ENCODE data around the gene METTL9.
"Not testable (repeated sequence)": the region's sequence is repeated elsewhere in the genome, so short reads cannot be mapped to it uniquely, and the experiment has no call there.

Gene METTL9

DNA sequence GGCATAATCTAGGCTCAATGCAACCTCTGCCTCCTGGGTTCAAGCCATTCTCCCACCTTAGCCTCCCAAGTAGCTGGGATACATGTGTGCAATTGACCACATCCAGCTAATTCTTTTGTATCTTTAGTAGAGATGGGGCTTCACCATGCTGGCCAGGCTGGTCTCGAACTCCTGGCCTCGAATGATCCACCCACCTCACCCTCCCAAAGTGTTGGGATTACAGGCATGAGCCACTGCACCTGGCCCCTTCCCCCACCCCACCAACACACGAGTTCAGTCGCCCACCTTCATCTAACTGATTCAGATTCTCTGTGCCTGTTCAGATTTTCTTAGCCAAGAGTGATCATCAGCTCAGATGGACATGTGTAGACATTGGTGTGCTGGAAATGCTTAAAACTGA lies 25.0 kb upstream of the METTL9 start:
- ATAC-seq: no peak

DNA sequence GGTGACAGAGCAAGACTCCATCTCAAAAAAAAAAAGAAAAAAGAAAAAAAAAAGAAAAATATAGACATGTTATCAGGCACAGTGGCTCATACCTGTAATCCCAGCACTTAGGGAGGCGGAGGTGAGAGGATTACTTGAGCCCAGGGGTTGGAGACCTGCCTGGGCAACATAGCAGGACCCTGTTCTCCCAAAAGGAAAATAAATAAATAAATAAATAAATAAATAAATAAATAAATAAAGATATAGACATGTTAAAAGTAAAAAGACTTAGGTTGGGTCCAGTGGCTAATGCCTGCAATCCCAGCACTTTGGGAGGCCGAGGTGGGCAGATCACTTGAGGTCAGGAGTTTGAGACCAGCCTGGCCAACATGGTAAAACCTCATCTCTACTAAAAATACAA lies 23.1 kb upstream of the METTL9 start:
- not testable (repeated sequence) for ATAC-seq

DNA sequence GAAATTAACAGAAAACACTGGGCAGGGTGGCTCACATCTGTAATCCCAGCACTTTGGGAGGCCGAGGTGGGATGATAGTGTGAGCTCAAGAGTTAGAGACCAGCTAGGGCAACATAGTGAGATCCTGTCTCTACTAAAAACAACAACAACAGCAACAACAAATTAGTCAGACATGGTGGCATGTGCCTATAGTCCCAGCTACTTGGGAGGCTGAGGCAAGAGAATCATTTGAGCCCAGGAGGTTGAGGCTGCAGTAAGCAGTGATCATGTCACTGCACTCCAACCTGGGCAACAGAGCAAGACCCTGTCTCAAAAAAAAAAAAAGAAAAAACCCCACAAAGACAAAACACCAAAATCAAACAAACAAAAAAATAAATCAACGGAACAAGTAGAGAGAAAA lies 21.9 kb upstream of the METTL9 start:
- not testable (repeated sequence) for ATAC-seq

DNA sequence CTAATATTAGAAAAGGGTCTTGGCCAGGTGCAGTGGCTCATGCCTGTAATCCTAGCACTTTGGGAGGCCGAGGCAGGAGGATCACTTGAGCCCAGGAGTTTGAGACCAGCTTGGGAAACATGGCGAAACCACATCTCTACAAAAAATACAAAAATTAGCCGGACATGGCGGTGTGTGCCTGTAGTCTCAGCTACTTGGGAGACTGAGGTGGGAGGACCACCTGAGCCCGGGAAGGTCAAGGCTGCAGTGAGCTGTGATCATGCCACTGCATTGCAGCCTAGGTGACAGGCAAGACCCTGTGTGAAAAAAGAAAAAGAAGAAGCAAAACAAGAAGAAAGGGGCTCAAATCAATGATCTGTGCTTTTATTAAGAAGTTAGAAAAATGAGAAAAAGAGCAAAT lies 21.1 kb upstream of the METTL9 start:
- not testable (repeated sequence) for ATAC-seq

DNA sequence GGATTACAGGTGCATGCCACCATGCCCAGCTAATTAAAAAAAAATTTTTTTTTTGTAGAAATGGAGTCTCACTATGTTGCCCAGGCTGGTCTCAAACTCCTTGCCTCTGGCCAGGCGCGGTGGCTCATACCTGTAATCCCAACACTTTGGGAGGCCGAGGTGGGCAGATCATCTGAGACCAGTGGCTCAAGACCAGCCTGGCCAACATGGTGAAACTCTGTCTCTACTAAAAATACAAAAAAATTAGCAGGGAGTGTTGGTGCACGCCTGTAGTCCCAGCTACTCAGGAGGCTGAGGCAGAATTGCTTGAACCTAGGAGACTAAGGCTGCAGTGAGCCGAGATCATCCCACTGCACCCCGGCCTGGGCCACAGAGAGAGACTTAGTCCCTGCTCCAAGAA lies 19.2 kb upstream of the METTL9 start:
- ATAC-seq: not testable (repeated sequence)

DNA sequence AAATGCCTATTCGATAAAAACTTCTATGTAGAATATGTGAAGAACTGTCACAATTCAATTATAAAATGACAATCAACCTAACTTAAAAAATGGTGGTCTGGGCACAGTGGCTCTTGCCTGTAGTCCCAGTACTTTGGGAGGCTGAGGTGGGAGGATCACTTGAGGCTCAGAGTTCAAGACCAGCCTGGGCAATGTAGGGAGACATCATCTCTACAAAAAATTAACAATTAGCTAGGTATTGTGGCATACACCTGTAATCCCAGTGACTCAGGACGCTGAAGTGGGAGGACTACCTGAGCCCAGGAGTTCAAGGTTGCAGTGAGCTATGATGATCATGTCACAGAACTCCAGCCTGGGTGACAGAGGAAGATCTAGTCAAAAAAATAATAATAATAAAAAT lies 18.6 kb upstream of the METTL9 start:
- no peak for ATAC-seq

DNA sequence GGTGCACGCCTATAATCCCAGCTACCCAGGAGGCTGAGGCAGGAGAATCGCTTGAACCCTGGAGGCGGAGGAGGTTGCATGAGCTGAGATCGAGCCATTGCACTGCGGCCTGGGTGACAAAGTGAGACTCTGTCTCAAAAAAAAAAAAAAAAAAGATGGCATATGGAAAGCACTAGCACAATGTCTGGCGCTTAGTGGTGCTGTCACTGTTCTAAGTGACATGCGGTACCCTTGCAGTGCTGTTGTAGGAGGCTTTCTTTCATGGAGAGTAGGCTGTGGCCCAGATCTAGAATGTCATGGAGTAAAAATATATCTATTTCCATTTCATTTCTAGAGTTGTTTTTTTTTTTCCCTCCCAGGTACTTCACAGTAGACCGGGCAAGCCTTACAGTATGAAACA lies 14.6 kb upstream of the METTL9 start:
- ATAC-seq: no peak

DNA sequence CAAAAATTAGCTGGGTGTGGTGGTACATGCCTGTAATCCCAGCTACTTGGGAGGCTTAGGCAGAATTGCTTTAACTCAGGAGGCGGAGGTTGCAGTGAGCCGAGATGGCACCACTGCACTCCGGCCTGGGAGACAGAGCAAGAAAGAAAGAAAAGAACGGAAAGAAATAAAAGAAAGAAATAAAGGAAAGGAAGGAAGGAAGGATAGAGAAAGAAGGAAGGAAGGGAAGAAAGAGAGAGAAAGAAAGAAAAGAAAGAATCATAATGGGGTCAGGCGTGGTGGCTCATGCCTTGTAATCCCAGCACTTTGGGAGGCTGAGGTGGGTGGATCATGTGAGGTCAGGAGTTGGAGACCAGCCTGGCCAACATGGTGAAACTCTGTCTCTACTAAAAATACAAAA lies 10.8 kb upstream of the METTL9 start:
- not testable (repeated sequence) for ATAC-seq

DNA sequence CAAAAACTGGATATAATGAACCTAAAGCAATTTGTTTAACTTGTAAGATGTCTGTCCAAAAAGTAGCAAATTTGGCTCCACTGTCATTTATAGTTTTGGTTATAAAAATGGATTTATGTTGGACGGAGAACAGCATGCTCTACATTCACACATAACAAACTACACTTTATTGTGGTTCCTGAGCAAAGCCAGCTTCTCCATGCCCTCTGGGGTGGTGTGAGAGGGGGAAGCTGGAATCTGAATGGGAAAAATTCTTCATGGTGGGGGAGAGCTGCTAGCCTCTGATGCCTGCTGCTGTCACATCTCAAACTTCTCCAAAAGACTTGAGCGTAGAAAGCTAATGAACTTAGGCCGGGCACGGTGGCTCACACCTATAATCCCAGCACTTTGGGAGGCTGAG lies 9.8 kb upstream of the METTL9 start:
- no peak for ATAC-seq

DNA sequence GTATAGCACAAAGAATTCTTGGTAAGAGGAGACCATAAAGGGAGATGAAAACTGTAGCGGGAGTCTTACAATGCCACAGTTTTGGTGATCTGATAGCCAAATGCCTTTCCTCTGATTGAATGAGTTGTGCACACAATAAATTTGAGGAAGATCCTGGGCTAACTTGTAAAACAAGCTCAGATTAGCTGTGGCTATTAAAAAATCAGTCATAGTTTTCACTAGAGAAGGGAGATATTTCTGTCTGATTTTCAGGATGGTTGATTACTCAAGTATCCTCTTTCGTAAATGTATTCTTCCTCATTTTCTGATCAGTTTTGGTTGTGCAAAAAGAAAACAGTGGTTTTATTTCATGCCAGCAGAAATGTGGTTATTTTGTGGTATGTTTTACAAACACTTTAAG lies 9.1 kb upstream of the METTL9 start:
- ATAC-seq: no peak

DNA sequence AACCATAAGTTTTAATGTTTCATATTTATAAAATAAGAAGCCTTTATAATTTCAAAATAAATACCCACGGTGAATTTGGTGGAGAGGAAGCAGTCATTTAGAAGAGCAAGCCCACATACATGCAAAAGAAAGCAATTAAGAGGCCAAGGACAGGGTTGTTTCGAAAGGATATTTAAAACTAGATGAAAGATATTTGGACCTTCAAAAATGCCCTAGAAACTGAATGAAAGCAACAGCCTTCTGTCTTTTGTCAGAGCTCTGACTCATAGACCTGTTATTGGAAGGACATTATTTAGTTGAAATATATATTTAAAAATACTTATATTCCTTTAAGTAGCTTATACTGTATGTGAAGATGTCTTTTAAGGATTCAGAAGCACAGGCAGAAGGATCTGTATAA lies 8.6 kb upstream of the METTL9 start:
- ATAC-seq: no peak

DNA sequence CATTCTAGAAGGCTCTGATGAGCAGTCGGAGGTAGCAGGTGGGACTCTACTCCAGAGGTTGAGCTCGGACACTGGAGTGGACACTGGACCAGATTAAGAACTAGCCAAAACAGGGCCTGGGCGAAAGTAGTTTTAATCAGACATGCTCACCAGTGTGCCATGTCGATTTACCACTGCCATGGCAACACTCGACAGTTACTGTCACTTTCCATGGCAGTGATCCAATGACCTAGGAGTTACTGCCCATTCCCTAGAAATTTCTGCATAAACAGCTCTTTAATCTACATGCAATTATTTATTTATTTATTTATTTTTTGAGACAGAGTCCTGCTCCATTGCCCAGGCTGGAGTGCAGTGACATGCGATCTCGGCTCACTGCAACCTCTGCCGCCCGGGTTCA lies 7.2 kb upstream of the METTL9 start:
- no peak for ATAC-seq

DNA sequence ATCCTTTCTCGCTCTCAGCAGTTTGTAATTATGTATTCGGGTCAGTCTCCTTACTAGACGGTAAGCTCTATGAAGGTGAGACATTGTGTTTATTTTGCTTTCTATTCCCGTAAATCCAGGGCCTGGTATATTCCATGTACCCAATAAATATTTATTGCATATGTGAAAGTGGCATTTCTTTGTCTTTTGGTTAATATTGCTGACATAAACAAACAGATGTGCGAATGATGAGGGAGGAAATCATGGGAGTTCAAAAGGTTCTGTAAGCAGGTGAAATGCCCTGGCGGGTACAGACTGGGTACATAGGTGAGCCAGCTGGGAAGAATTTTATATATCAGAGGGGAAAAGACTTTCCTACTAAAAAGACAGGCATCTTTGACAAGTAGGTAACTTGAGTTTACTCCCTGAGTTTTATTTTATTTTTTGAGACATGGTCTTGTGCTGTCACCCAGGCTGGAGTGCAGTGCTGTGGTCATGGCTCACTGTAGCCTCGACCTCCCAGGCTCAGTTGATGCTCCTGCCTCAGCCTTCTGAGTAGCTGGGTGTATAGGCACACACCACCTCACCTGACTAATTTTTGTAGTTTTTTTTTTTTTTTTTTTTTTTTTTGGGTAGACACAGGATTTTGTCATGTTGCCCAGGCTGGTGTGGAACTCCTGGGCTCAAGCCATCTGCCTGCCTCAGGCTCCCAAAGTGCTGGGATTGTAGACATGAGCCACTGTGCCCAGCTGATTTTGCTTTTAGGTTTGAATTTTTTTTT lies 5.7 kb upstream of the METTL9 start:
- ATAC-seq: no peak

DNA sequence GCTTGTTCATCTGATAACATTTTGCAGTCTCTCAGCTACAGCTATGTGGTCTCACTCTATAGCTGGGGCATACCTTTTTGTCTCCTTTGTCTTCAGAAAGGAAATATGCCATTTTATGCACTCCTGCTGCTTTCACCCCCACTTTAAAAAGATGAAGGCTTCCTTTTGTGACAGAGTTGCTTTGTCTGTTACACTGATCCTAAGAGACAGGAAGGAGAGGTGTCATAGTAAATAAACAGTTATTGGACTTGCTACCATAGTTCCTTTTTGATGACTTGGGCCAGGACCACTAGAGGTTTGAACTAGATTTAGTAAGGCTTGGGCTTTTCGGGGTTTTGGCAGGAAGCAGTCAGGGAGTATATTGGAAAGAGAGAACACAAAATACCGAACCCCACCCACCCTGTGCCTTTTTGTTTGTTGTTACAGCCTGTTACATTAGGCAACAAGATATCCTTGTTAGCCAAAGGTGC lies 1.8 kb upstream of the METTL9 start:
- ATAC-seq: no peak

DNA sequence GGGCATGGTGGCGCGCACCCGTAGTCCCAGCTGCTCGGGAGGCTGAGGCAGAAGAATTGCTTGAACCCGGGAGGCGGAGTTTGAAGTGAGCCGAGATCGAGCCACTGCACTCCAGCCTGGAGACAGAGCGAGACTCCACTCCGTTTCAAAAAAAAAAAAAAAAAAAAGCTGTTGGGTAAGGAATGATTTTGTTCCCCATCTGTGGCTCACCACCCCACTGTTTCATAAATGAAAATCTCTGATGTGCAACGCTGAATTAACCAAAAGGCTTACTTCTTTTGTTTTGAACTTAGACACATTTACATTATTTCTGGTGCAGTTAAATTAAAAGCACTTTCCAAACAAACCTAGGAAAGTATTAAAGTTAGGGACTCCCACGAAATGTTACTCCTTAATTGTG lies 1.2 kb upstream of the METTL9 start:
- ATAC-seq: no peak

DNA sequence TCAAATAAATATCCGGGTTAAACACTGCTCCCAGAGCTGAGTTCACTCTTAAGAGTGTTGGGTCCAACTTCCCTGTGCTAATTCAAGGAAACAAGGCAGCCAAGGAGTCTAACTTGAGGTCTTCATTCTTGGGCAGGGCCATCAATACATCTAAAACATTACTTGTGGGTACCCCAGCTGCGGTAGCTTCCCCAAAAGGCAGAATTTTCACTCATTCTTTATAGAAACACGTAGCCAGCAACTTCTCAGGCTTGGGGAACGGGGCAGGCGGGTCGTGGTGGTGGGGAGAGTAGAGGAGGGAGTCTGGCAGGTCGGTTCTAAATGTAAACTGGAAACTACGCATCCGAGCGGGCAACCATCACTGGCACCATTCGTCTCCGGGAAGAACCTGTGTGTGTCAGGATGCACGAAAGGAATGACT lies 666 bp upstream of the METTL9 start:
- ATAC-seq: peak; percentile 0 to 1

DNA sequence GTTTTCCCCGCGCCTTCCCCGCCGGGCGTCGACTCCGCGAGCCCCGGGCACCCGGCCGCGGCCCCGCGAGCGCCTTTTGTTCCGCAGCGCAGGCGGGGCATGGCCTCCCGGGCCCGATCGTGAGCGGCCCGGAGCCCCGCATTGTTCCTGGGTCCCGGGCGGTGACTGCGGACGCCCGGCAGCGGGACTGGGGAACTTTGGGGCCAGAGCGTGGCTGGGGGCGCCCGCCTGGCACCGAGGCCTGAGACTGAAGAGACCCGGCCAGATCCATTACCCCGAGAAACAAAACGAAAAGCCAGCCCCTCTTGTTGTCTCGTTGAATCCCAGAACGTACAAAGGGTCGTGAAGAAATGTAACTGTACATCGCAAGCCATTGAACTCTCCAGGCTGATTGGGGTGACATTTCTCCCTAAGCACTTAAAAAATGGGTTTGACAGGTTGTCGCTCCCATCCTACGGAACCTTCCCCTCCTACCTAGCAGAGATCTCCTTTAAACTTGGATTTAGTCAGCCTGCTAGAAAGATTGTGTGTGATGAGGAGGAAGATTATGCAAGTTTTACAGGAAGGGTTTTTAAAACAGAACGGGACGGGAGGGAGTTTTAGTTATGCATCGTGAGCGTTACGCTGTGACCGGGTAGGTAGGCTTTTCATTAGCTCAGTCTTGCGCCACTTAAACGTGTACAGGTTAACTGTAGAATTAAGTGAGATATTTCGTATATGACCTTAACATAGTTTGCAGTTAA lies 825 bp downstream of the METTL9 start:
- peak; percentile 14 to 15 for ATAC-seq

DNA sequence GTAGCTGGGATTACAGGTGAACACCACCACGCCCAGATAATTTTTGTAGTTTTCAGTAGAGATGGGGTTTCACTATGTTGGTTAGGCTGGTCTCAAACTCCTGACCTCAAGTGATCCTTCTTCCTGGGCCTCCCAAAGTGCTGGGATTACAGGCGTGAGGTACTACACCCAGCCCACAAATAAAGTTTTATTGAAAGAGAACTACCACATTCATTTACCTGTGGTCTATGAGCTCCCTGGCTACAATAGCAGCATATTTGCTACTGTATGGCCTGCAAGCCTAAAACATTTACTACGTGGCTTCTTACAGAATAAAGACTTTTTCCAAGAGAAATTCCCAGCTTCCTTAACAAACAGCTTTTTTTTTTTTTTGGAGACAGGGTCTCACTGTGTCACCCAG lies 3.4 kb downstream of the METTL9 start:
- no peak for ATAC-seq

DNA sequence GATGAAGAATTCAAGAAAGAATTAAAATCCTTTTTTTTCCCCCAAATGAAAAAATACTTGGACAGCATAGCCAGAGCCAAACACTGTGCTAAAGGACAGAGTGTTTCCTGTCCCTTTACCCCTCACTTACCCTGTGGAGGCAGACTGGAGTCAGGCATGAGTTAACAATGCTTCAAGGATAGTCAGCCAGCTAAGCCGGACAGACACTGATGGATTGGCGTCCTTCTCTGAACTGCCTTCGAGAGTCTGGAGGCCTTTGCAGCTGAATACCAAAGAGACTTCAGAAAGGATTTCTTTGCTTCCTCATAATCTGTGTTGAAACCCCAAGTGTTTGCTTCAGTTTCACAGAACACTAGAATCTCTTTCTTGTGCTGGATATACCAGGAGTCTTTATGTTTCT lies 4.6 kb downstream of the METTL9 start:
- ATAC-seq: no peak

DNA sequence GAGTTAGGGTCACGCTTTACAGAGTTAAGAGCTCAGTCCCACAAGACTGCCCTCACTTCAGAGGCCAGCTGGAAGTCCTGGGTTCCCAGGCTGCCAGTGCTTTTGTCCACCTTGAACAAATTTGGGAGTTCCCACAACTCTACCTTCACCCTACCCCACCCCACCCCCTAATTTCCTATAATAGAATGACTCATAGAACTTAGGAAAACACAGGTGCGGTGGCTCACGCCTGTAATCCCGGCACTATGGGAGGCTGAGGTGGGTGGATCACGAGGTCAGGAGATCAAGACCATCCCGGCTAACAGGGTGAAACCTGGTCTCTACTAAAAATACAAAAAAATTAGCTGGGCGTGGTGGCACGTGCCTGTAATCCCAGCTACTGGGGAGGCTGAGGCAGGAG lies 6.5 kb downstream of the METTL9 start:
- not testable (repeated sequence) for ATAC-seq

DNA sequence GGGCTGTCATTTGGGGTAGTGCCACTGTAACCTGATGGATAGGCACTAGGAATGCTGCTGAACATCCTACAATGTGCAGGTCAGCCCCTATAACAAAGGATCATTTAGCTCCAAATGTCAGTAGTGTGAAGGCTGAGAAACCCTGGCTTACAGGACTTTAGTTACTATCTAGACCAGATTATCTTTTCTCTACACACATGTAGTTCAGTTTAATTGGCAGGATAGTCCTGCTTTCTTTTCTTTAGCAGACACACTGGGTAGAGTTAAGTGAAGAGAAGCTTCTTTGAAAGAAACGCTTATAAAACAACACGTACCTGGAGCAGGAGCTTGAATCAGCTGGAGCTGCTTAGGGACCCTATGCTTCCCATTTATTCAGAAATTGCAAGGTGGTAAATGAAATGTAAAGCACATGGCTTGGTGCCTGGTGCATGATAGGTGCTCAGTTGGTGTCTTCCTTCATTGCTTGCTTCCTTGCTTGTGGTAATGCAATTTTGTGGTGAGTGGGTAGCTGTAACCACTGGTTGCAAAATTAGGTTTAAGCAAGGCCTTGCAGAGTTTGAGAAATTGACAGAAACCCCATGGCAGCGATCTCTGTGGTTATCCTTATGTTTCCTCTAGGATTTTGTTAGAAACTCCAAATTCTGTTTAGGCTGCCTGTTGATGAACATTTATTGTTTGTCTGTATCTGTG lies 9.4 kb downstream of the METTL9 start:
- ATAC-seq: no peak

DNA sequence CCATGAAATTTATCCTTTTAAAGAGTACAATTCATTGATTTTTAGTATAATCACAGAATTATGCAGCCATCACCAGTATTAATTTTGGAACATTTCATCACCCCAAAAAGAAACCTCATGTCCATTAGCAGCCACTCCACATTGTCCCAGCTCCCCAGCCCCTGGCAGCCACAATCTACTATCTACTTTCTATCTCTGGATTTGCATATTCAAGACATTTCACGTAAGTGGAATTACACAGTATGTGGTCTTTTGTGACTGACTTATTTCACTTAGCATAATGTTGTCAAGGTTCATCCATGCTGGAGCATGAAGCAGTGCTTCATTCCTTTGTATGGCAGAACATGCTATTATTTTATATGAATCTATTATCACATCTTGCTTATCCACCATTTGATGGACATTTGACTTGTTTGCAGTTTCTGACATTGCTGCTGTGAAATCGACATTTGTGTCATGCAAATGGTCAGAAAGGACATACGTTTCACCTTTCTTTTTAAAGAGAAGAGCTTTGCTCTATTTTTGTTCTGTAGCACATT lies 10.7 kb downstream of the METTL9 start:
- no peak for ATAC-seq

DNA sequence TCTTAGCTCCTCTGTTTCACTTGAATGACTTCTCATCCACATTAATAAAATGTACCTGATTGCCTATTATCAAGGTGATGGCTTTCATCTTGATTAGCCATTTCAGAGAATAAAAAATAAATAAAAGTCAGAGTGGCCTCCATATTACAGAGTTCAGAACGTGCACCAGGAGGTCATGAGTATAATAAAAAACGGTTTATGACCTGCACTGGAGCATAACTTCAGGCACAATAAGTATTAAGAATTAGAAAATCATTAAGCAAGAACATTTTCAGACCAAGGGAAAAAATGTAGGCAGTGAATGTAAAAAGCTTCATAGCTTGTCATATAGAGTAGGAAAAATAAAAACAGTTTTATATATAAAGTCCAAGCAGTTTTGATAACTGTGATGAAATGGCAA lies 11.4 kb downstream of the METTL9 start:
- no peak for ATAC-seq

DNA sequence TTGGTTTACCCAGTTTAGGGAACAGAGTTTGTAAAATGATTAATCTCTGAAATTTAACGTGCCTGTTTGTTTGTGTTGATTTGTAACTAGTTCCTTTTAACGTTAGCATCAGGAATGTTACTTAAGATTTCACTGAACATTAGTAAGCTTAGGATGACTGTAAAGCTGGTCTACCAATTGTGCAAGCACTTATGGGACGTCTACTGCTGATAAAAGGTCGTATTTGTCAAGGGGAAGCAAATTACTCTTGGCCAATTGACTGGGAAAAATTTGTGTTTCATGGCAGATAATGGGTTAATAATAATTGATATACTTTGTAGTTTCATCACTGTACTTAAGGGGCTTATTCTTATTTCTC lies 11.8 kb downstream of the METTL9 start:
- no peak for ATAC-seq

Data from activated CD4-positive, CD25-positive, alpha-beta regulatory T cell treated with anti-CD3 and anti-CD28 coated beads, Interleukin-2, amount 50 U/mL, for 24 hours (primary cell).